ENCODE measurements around the gene PRDM7. TPM values are rescaled to one million over a fixed set of nuclear protein-coding genes. Genes with fewer than 3 reads are reported as not detected.
"Not testable (repeated sequence)": the region's sequence is repeated elsewhere in the genome, so short reads cannot be mapped to it uniquely, and the experiment has no call there.

Gene PRDM7
- total and polyA plus RNA-seq, 2 of the 4 experiments (the other 2 are of a cell fraction), result not detected

DNA sequence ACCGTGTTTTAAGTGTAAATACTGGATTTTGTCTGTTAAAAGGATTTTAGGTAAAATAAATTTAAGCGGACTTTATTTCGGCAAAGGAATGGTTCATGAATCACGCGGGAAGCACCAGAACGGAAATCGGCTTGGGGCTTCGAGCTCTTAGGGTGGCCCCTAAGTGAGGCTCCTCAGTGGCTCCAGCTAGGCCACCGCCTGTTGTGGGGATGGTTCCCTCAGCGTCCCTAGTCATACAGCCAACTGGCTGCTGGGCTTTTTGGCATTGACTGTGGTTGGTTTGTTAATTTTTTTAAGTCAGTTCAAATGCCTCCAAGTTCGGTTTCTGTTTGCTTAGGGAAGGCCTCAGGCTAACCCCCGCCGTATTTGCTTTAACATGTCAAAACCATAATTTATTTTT lies 29.9 kb upstream of the PRDM7 start:
- H3K18ac ChIP-seq (ENCODE audit: low read depth, low read length); BruUV-seq (replicated peaks); H3K23ac ChIP-seq (ENCODE audit: low read depth, low read length); intact Hi-C loops (cut with micrococcal nuclease); H4K8ac ChIP-seq (ENCODE audit: low read depth in 2 of 2, low read length in 2 of 2); H3K36me3 ChIP-seq (ENCODE audit: control insufficient read depth, insufficient read depth, low read length); H3K14ac ChIP-seq (replicated peaks; ENCODE audit: low read depth, low read length); H2BK15ac ChIP-seq (ENCODE audit: low read depth, low read length); CTCF ChIA-PET; H3K9ac ChIP-seq (ENCODE audit: low read depth, low read length); H3K4me2 ChIP-seq (ENCODE audit: low read depth, low read length); H3K27me3 ChIP-seq (ENCODE audit: control insufficient read depth, insufficient read depth, low read length); ATAC-seq (ENCODE audit: low read depth); H3K9me3 ChIP-seq (ENCODE audit: control insufficient read depth, insufficient read depth, low read length); H2AFZ ChIP-seq (replicated peaks; ENCODE audit: low read length, poor library complexity); H4K20me1 ChIP-seq (ENCODE audit: insufficient read depth, low read length); H4K5ac ChIP-seq (ENCODE audit: low read depth, low read length); H2AK9ac ChIP-seq (replicated peaks; ENCODE audit: low read depth, low read length, poor library complexity); in situ Hi-C loops (cut with MboI; ENCODE audit: low sequenced_read_pairs); H3K79me1 ChIP-seq (ENCODE audit: low read depth in 1 of 2, low read length in 2 of 2); POLR2A ChIA-PET (ENCODE audit: unreplicated experiment); dilution Hi-C loops (cut with HindIII; ENCODE audit: low sequenced_read_pairs, unreplicated experiment); H3K4me1 ChIP-seq (ENCODE audit: control insufficient read depth, insufficient read depth, low read length); H3K27ac ChIP-seq (ENCODE audit: insufficient read depth, low read length); H3K4ac ChIP-seq (ENCODE audit: low read depth, low read length); H2BK5ac ChIP-seq (ENCODE audit: low read depth, low read length, poor library complexity, severe bottlenecking); H2BK20ac ChIP-seq (ENCODE audit: low read depth, low read length); H3K4me3 ChIP-seq (ENCODE audit: insufficient read depth, low read depth, low read length); DNase-seq; H2AK5ac ChIP-seq (ENCODE audit: low read depth, low read length); H4K91ac ChIP-seq (ENCODE audit: insufficient read depth, low read depth, low read length); H3K56ac ChIP-seq (ENCODE audit: extremely low read depth, insufficient read depth, low read length); H3K9me1 ChIP-seq (ENCODE audit: insufficient read depth, low read length); H2BK120ac ChIP-seq (ENCODE audit: low read depth, low read length): not testable (repeated sequence)
- WGBS, 2 experiments (ENCODE audit: extremely low coverage in 2 of 2, insufficient read length in 1 of 2), result no CpG with 5 or more reads among the region's 13 CpGs

All from IMR-90 (cell line).